Esophagus muscularis mucosa (tissue), 3 donors: Measurements from ENCODE around the gene PACSIN2.

ENCODE experiments used
- POLR2A ChIP-seq: fragments of 450-650 bp; IDR thresholded peaks from one replicate; pipeline ENCODE4 v1.6.1; 2017; ENCODE audit warnings: antibody characterized with exemption, moderate library complexity, mild to moderate bottlenecking, low read depth
- TF ChIP-seq, protein P1 (sequence below), 3 experiments: fragments of 200-600 bp in 2 of 3; fragments of 450-650 bp in 1 of 3; sonication (generic) in 2 of 3; IDR thresholded peaks; one replicate each; pipeline ENCODE4 v1.5.1; 2017 to 2019; ENCODE audit warnings: antibody characterized with exemption in 3 of 3, mild to moderate bottlenecking in 2 of 3, moderate library complexity in 1 of 3

DNA sequence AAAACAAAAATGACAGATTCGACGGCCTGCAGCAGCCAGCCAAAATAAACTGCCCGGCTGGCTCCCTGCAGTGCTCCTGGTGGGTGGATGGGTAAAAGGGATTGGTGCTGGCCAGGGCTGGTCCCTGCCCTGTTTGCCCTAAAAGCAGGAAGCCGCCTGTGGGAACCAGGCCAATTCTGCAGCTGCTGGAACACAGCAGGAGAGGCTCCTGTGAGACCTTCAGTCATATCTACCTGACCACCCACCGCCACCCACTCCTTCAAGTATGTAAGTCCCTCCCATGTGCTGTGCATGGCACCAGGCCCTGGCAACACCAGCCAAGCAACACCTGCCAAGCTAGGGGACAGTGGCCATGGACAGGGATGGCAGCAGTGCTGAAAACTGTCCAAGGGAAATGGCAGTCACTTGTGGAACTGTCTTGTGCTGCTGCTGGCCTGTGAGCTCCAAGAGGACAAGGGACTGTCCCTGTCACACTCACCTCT, 109.2 kb downstream of the PACSIN2 start:
- TF ChIP-seq, protein P1, sequence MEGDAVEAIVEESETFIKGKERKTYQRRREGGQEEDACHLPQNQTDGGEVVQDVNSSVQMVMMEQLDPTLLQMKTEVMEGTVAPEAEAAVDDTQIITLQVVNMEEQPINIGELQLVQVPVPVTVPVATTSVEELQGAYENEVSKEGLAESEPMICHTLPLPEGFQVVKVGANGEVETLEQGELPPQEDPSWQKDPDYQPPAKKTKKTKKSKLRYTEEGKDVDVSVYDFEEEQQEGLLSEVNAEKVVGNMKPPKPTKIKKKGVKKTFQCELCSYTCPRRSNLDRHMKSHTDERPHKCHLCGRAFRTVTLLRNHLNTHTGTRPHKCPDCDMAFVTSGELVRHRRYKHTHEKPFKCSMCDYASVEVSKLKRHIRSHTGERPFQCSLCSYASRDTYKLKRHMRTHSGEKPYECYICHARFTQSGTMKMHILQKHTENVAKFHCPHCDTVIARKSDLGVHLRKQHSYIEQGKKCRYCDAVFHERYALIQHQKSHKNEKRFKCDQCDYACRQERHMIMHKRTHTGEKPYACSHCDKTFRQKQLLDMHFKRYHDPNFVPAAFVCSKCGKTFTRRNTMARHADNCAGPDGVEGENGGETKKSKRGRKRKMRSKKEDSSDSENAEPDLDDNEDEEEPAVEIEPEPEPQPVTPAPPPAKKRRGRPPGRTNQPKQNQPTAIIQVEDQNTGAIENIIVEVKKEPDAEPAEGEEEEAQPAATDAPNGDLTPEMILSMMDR (IDR thresholded peaks at IDR 0.05) = no peak
- no peak for TF ChIP-seq POLR2A
